T-helper 1 cell treated with Interleukin-12 subunit alpha and Interleukin-12 subunit beta and Interleukin-4 antibody, amounts not matched to agents 30 μg/mL and 1 μg/mL, for 36 hours (primary cell): ENCODE measurements around the gene HIPK2.
"Not testable (repeated sequence)": the region's sequence is repeated elsewhere in the genome, so short reads cannot be mapped to it uniquely, and the experiment has no call there.

Experiments used
- H3K27ac Mint-ChIP-seq: one replicate; pipeline ENCODE4 v1.8.0; 2021; ENCODE audit warnings: mild to moderate bottlenecking, mixed read lengths
- H3K27me3 Mint-ChIP-seq: one replicate; pipeline ENCODE4 v1.8.0; 2021; ENCODE audit warnings: low read depth, mixed read lengths
- H3K36me3 Mint-ChIP-seq: one replicate; pipeline ENCODE4 v1.8.0; 2021; ENCODE audit warnings: low read depth, mixed read lengths
- H3K4me1 Mint-ChIP-seq: one replicate; pipeline ENCODE4 v1.8.0; 2021; ENCODE audit warnings: low read depth, mixed read lengths
- H3K4me3 Mint-ChIP-seq: one replicate; pipeline ENCODE4 v1.8.0; 2021; ENCODE audit warnings: mild to moderate bottlenecking, moderate library complexity, mixed read lengths
- H3K9me3 Mint-ChIP-seq: one replicate; pipeline ENCODE4 v1.8.0; 2021; ENCODE audit warnings: mixed read lengths

HIPK2 gene

GRCh38 chr7:139617074-139617473 lies 160.7 kb downstream of the HIPK2 start:
- Mint-ChIP-seq H3K9me3 (no peaks in the 10 kb centered on the region), H3K27me3 (no peaks in the 10 kb centered on the region), H3K27ac (no peak overlapping the region), H3K36me3 (peaks cover 13% of the 10 kb centered on the region), H3K4me1 (peaks cover 6% of the 10 kb centered on the region), H3K4me3 (no peak overlapping the region)

GRCh38 chr7:139614886-139615285 lies 162.9 kb downstream of the HIPK2 start:
- Mint-ChIP-seq H3K27ac (no peak overlapping the region), H3K4me1 (no peaks in the 10 kb centered on the region), H3K27me3 (no peaks in the 10 kb centered on the region), H3K36me3 (peaks cover 14% of the 10 kb centered on the region), H3K4me3 (no peak overlapping the region), H3K9me3 (no peaks in the 10 kb centered on the region)

- no peak overlapping the region for H3K27ac Mint-ChIP-seq
- H3K9me3 Mint-ChIP-seq: no peaks in the 10 kb centered on the region
- H3K4me3 Mint-ChIP-seq: no peak overlapping the region
- H3K36me3 Mint-ChIP-seq: peaks cover 18% of the 10 kb centered on the region
- H3K4me1 Mint-ChIP-seq: no peaks in the 10 kb centered on the region
- H3K27me3 Mint-ChIP-seq: no peaks in the 10 kb centered on the region
These were observed 163.8 kb downstream of the HIPK2 start for GRCh38 chr7:139613971-139614411.

- H3K27me3 Mint-ChIP-seq, H3K9me3 Mint-ChIP-seq, H3K27ac Mint-ChIP-seq, H3K4me1 Mint-ChIP-seq, H3K4me3 Mint-ChIP-seq: not testable (repeated sequence)
- H3K36me3 Mint-ChIP-seq: peaks cover 31% of the 10 kb centered on the region
These were observed 166.2 kb downstream of the HIPK2 start for GRCh38 chr7:139611556-139611955.

DNA sequence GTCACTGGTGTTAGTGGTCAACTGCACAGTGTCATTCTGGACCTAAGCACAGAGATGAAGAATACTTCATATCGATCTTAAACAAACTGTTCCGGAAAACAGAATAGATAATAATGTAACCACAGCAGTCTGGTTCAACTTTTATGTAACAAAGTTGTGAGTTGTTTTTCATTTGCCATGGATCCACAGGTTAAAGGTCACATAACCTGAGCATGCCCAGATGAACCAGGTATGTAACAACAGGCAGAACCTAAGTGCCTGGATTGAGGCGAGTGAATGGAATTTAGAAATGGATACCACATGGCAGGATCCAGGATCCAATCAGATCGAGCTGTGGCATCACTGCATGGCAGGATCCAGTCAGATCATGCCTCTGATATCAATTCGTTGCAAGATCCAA lies 167.2 kb downstream of the HIPK2 start:
- peaks cover 4% of the 10 kb centered on the region for H3K9me3 Mint-ChIP-seq
- H3K27ac Mint-ChIP-seq: no peak overlapping the region
- no peaks in the 10 kb centered on the region for H3K27me3 Mint-ChIP-seq
- H3K36me3 Mint-ChIP-seq: peaks cover 24% of the 10 kb centered on the region
- no peak overlapping the region for H3K4me3 Mint-ChIP-seq
- H3K4me1 Mint-ChIP-seq: no peaks in the 10 kb centered on the region

DNA sequence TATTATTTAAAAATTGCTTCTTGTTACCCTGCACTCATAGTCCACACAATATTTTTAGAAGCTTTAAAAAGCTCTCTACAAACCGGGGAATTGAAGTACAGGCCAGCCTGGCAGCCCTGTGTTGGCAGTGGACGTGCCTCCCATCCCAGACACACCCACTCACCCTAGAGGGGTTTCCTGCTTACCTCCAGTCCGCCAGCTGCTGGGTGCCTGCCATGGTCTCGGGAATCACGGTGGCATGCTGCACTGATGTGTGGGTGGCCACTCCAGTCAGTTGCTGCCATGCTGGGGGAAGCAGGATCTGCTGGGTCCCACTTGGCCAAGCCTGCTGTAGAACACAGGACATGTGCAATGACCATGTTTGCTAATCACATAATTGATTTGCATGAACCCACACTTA lies 173.9 kb downstream of the HIPK2 start:
- Mint-ChIP-seq H3K27me3 (no peaks in the 10 kb centered on the region), H3K27ac (no peak overlapping the region), H3K9me3 (peaks cover 4% of the 10 kb centered on the region), H3K4me3 (no peak overlapping the region), H3K4me1 (no peaks in the 10 kb centered on the region), H3K36me3 (peaks cover 23% of the 10 kb centered on the region)

GRCh38 chr7:139603282-139603681 lies 174.5 kb downstream of the HIPK2 start:
- H3K4me1 Mint-ChIP-seq: no peaks in the 10 kb centered on the region
- H3K9me3 Mint-ChIP-seq: peaks cover 4% of the 10 kb centered on the region
- peaks cover 21% of the 10 kb centered on the region for H3K36me3 Mint-ChIP-seq
- H3K27me3 Mint-ChIP-seq: no peaks in the 10 kb centered on the region
- no peak overlapping the region for H3K27ac Mint-ChIP-seq
- no peak overlapping the region for H3K4me3 Mint-ChIP-seq

GRCh38 chr7:139602143-139602722 lies 175.6 kb downstream of the HIPK2 start:
- Mint-ChIP-seq H3K27me3 (no peaks in the 10 kb centered on the region), H3K4me1 (no peaks in the 10 kb centered on the region), H3K27ac (no peak overlapping the region), H3K36me3 (peaks cover 16% of the 10 kb centered on the region), H3K4me3 (no peak overlapping the region), H3K9me3 (peaks cover 4% of the 10 kb centered on the region)

DNA sequence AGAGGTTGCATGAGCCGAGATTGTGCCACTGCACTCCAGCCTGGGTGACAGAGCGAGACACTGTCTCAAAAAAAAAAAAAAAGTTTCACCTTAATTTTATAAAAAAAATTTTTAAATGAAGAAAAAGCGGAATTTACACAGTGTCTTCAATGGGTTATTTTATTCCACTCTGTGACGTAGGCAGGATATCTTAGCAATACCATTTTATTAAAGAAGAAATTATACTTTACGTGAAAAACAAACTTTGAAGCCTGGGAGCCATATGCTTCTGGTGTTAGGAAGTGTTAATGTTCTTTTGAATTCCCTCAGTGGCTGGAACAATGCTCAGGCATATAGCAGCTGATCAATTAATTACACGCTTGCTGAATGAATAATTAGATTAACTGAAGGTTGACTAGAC lies 176.6 kb downstream of the HIPK2 start:
- Mint-ChIP-seq H3K36me3 (peaks cover 11% of the 10 kb centered on the region), H3K4me1 (no peaks in the 10 kb centered on the region), H3K27me3 (no peaks in the 10 kb centered on the region), H3K9me3 (no peaks in the 10 kb centered on the region), H3K27ac (no peak overlapping the region), H3K4me3 (no peak overlapping the region)

DNA sequence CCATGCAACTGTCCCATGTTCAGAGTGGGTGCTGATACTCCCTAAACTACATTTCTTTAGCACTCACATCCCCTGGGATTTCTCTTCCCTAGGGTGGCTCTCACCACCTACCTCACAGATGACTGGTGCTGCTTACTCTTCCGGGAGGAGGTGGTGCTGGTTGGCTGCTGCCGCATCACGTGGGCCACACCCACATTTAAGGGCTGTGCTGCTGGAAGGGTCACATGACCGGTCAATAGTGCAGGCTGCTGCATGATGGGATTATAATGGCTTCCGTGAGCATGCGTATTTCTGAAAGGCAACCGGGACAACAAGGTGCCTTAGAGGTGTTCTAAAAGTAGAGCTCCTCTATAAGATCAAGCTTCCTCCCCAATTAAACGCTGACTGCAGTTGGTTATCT lies 177.5 kb downstream of the HIPK2 start:
- H3K4me1 Mint-ChIP-seq: no peaks in the 10 kb centered on the region
- no peak overlapping the region for H3K4me3 Mint-ChIP-seq
- no peaks in the 10 kb centered on the region for H3K27me3 Mint-ChIP-seq
- H3K9me3 Mint-ChIP-seq: no peaks in the 10 kb centered on the region
- H3K36me3 Mint-ChIP-seq: peaks cover 15% of the 10 kb centered on the region
- no peak overlapping the region for H3K27ac Mint-ChIP-seq

DNA sequence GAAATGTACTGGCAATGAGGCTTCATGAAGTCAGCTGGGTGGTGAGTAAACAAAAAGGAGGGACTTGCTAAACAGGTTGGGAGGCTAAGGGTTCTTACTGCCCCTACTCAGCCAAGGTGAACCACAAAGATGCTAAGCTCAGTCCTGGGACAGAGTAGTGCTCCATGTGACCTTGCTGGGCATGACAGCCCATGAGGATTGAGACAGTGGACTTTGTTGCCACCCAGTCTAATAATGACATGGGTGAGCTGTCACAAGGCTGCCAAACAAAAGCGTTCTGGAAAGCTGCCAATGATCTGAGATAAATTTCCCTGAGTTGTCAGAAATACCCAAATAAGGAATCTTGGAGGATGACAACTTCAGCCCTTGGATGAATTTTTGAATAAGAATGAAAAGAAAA lies 179.2 kb downstream of the HIPK2 start:
- Mint-ChIP-seq H3K36me3 (peaks cover 18% of the 10 kb centered on the region), H3K27me3 (no peaks in the 10 kb centered on the region), H3K27ac (no peak overlapping the region), H3K4me3 (no peak overlapping the region), H3K9me3 (no peaks in the 10 kb centered on the region), H3K4me1 (no peaks in the 10 kb centered on the region)

GRCh38 chr7:139597028-139597427 lies 180.8 kb downstream of the HIPK2 start:
- Mint-ChIP-seq H3K4me3 (no peak overlapping the region), H3K4me1 (no peaks in the 10 kb centered on the region), H3K9me3 (no peaks in the 10 kb centered on the region), H3K27ac (no peak overlapping the region), H3K27me3 (no peaks in the 10 kb centered on the region), H3K36me3 (peaks cover 18% of the 10 kb centered on the region)

DNA sequence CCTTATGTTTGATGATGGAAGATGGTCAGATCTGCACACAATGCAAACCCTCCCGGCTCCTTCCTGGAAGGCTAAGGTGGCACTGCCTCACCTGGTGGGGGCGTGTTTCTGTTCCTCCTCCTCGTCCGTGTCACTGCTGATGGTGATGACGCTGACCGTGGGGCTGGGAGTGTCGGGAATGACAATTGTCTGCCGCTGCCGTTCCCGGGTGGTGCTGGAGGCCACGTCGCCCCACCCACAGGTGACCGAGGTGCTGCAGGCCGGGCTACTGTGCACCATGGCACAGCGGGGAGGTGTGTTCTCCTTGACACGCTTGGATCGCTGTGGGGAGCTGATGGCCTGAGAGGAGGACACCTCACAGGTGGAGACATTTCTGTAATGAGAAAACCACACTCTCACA lies 181.2 kb downstream of the HIPK2 start:
- Mint-ChIP-seq H3K4me1 (no peaks in the 10 kb centered on the region), H3K27me3 (no peaks in the 10 kb centered on the region), H3K27ac (no peak overlapping the region), H3K9me3 (no peaks in the 10 kb centered on the region), H3K36me3 (peaks cover 18% of the 10 kb centered on the region), H3K4me3 (no peak overlapping the region)

DNA sequence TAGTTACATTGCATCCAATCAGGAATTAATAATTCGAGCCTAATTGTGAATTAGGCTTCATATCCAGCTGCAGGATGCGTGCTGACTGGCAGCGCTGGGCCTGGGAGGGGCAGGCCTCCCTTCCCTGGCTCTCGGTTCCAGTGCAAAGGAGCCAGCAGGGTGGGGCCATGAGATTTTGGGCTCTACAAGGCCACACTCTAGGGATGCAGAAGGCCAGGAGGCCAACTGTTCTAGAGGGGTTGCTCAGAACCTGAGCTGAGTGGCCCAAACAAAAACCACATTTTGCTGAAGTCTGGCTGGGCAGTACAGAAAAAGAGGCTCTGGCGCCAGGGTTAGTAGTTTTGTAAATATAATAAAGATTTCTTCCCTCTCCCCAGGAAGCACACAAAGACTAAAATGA lies 182.0 kb downstream of the HIPK2 start:
- no peaks in the 10 kb centered on the region for H3K9me3 Mint-ChIP-seq
- H3K4me1 Mint-ChIP-seq: no peaks in the 10 kb centered on the region
- no peaks in the 10 kb centered on the region for H3K27me3 Mint-ChIP-seq
- H3K36me3 Mint-ChIP-seq: peaks cover 18% of the 10 kb centered on the region
- no peak overlapping the region for H3K4me3 Mint-ChIP-seq
- H3K27ac Mint-ChIP-seq: no peak overlapping the region

GRCh38 chr7:139594911-139595476 lies 182.8 kb downstream of the HIPK2 start:
- no peaks in the 10 kb centered on the region for H3K4me1 Mint-ChIP-seq
- no peaks in the 10 kb centered on the region for H3K9me3 Mint-ChIP-seq
- no peaks in the 10 kb centered on the region for H3K27me3 Mint-ChIP-seq
- H3K4me3 Mint-ChIP-seq: no peak overlapping the region
- no peak overlapping the region for H3K27ac Mint-ChIP-seq
- H3K36me3 Mint-ChIP-seq: peaks cover 18% of the 10 kb centered on the region

DNA sequence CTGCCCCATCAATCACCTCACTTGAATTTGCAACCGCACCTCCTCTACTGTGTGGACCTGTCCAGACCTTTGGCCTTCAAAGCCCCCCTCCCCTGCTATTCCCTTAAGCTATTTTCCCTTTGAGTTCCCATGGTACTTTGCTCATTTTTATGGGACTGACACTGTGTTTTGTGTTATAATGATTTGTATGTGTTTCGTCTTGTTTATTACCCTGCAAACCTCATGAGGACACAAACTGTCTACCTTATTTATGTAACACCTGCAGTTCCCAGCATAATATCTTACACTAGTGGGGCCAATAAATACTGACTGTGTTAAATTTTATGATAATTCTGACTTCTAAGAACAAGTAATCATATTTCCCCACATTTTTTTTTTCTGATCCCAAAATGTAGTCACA lies 183.7 kb downstream of the HIPK2 start:
- Mint-ChIP-seq H3K4me3 (no peak overlapping the region), H3K4me1 (no peaks in the 10 kb centered on the region), H3K9me3 (no peaks in the 10 kb centered on the region), H3K27me3 (no peaks in the 10 kb centered on the region), H3K27ac (no peak overlapping the region), H3K36me3 (peaks cover 14% of the 10 kb centered on the region)
